ENCODE data around the gene CASKIN2. TPM values are rescaled to one million over a fixed set of nuclear protein-coding genes. Genes with fewer than 3 reads are reported as not detected.
"Not testable (repeated sequence)": the region's sequence is repeated elsewhere in the genome, so short reads cannot be mapped to it uniquely, and the experiment has no call there.

The CASKIN2 gene
- total RNA-seq, 1 experiment from 2014 or later: 7.4 TPM

DNA sequence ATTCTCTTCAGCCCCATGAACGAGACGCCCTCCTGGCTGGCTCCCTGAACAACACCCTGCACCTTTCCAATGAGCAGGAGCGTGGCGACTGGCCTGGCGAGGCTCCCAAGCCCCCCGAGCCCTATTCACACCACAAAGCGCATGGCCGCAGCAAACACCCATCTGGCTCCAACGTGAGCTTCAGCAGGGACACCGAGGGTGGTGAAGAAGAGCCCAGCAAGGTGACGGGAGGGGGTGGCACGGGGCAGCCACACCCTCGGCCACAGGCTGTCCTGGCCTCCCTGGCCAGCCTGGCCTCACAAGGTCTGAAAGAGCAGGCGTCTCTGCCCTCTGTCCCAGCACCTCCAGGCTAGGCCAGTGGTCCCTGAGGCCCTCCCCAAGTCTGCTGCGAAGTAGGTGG is 23.7 kb downstream of the CASKIN2 start:
- no peak for DNase-seq (ENCODE audit: low read depth)

DNA sequence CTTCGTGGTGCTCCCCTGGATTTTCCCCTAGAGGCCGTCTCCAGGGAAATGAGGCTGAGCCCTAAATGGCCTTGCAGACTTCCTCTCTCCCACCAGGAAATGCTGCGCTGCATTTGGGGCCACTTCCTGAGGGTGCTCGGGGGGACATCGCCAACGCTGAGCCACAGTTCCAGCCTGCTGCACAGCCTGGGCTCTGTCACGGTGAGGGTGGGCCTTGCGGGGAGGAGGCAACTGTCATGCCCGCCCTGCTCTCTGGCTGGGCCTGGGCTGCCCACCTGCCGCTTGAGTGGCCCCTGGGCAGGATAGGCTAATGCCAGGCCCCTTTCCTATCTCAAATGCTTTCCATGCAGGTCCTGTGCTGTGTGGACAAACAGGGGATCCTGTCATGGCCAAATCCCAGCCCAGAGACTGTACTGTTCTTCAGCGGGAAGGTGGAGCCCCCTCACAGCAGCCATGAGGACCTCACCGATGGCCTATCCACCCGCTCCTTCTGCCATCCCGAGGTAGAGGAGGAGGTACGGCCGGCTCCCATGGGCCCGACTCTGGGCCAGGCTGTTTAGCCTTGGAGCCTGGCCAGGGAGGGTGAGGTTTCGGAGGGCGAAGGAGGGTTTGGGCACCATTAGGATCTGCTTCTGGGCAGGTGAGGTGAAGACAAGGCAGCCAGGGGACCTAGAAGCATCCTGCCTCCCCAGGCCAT is 24.2 kb downstream of the CASKIN2 start:
- DNase-seq (ENCODE audit: low read depth): no peak

DNA sequence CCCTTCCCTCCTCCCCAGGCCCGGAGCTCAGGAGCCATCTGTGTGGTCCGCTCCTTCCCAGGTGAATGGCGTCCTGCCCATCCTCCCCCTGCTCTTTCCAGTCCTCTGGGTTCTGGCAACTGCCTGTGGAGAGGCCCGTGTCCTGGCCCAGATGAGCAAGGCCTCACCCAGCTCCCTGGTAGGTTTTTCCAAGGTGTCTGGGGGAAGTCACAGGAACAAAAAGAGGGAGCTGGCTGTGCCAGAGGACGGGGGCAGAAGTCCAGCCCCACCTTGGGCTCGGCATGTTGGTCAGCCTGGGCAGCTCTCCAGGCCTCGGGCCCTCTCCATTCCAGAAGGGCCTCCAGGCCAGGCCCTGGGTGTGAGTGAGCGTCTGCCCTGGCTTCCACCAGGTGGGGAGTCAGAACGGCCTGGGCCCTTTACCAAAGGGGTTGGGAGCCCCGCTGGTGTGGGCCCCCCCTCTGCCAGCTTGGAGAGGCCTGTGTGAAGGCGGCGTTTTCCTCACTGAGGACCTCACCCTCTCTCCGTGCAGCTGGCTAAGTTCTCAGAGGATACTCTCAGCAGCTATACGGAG is 25.1 kb downstream of the CASKIN2 start:
- DNase-seq (ENCODE audit: low read depth): no peak

DNA sequence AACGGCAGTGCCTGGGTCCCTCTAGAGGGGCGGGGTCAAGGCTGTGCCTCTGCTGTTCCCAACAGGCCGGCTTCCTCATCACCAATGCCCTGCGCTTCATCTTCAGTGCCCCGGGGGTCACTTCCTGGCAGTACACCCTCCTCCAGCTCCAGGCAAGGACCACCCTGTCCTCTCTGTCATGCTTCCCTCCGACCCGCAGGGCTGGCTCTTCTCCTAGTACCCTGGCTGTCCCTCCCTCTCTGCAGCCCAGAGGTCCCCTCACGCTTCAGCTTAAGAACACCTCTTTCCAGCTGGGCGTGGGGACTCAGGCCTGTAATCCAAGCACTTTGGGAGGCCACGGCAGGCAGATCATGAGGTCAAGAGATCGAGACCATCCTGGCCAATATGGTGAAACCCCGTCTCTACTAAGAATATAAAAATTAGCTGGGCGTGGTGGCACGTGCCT is 25.8 kb downstream of the CASKIN2 start:
- no peak for DNase-seq (ENCODE audit: low read depth)

DNA sequence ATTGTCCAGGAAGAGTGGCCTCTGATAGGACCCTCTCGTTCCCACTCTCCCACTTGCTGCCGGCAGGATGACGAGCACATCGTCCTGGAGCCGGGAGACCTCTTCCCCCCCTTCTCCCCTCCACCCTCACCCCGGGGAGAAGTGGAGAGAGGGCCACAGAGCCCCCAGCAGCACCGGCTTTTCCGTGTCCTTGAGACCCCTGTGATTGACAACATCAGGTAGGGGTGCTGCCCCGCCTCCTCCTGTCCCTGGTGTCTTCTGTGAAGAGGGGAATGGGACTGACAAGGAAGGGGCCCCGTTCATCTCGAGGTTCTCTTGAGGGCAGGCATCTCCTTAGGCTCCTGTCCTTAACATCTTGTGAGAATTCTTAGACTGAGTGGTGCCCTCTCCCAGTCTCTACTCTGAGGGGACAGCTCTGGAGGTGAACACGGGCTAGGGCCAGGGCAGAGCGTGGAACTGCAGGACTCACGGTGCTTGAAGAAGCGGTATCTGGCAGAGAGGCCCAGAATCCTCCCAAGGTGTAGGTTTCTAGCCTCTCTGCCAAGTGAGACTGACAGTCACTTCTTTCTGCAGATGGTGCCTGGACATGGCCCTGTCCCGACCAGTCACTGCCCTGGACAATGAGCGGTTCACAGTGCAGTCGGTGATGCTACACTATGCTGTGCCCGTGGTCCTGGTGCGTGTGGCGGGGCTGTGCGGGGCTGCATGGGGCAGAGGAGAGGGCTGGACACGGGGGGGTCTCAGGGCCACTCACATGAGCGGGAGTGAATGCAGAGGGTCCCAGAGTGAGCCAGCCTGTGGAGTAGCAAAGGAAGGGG is 26.4 kb downstream of the CASKIN2 start:
- no peak for DNase-seq (ENCODE audit: low read depth)

DNA sequence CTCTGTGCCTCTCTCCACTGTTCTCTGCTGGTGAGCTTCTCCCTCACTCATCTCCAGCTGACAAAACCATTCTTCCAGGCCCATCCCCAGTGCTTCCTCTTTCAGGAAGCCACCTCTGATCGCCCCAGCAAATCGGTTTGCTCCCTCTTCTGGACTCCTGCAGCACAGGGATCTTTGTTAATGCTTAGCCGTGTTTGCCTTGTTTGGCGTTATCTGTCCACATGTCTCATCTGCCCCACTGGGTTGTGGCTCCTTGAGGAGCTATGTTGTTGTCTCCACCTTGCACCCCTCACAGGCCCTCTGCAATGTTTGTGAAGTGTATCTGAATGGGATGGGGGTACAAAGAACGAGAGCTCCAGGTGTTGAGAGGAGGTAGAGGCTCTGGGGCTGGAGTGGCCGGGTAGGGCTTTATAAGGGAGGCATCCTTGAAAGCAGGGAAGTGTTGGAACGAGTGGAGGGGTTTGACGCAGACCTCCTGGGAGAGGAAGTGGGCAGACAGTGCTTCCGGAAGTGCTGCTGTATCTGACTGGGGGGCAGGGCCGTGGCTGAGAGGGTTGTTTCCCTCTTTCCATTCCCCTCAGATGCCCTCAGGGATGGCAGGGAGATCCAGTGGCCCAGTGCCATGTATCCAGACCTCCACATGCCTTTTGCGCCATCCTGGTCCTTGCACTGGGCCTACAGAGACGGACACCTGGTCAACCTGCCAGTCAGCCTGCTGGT is 27.8 kb downstream of the CASKIN2 start:
- DNase-seq (ENCODE audit: low read depth): peak; percentile 54

DNA sequence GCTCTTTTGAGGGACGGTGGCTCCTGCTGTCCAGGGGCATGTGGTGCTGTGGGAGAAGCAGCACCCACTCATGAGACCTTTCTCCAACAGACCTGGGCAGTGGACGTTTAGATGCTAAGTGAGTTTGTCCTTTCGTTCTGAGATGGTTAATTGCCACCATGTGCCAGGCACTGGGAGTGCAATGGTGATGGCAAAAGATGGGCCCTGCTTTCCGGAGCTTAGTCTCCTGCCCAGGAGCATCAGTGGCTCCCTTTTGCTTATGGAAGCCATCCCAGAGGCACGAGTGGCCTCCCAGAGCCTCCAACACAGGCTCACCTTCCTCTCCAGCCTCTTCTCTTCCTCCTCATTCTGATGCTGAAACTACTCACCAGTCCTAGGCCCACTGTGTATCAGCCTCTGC is 28.4 kb downstream of the CASKIN2 start:
- DNase-seq (ENCODE audit: low read depth): no peak

DNA sequence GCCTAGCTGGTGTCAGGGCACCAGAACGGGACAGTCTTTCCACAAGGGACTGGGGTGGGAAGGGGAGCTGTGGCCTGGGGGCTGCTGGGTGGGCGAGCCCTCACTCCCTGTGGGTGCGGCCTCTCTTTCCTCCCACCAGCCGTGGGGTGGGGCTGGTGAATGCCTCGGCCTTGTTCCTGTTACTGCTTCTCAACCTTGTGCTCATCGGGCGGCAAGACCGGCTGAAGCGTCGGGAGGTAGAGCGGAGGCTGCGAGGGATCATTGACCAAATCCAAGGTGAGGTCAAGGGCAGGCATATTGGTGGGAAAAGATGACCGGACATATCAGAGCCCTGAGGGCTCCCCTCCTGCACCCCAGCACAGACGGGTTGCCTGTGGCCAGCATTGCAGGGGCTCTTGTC is 29.2 kb downstream of the CASKIN2 start:
- no peak for DNase-seq (ENCODE audit: low read depth)

DNA sequence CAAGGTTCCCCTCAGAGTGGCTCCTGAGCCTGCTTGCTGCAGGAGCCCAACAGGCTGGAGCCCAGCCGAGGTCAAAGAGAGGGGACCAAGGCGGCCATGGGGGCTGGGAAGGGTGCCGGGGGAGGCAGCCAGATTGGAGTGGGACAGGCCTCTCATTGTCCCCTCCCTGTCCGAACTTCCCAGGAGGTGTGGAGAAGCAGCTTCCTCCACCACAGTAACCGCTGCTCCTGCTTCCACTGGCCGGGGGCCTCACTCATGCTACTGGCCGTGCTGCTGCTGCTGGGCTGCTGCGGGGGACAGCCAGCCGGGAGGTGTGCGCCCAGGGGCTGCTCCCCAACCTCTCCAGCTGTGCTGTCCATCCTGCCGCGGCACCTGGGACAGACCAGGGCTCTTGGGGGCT is 29.6 kb downstream of the CASKIN2 start:
- no peak for DNase-seq (ENCODE audit: low read depth)

DNA sequence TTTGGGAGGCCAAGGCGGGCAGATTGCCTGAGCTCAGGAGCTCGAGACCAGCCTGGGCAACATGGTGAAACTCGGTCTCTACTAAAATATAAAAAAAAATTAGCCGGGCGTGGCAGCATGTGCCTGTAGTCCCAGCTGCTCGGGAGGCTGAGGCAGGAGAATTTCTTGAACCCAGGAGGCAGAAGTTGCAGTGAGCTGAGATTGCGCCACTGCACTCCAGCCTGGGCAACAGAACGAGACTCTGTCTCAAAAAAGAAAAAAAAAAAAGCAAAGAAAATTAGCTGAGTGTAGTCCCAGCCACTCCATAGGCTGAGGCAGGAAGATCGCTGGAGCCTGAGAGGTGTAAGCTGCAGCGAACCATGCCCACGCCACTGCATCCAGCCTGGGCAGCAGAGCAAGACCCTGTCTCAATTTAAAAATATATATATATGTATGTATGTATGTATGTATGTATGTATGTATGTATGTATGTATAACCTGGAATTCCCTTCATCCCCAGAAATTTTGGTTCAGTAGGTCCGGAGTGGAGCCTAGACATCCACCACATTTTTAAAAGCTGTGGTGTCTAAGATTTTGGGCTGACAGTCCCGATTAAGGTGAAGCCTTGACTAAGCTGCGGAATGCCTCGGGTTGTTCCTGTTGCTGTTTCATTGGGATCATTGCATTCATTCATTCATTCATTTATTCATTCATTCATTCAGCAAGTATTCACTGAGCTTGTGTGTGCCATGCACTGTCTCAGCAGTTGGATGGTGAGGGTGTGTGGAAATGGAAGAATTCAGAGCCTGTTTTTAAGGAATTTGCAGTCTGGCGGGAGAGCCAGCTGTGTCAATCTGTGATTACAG is 33.0 kb downstream of the CASKIN2 start:
- DNase-seq (ENCODE audit: low read depth): no peak

DNA sequence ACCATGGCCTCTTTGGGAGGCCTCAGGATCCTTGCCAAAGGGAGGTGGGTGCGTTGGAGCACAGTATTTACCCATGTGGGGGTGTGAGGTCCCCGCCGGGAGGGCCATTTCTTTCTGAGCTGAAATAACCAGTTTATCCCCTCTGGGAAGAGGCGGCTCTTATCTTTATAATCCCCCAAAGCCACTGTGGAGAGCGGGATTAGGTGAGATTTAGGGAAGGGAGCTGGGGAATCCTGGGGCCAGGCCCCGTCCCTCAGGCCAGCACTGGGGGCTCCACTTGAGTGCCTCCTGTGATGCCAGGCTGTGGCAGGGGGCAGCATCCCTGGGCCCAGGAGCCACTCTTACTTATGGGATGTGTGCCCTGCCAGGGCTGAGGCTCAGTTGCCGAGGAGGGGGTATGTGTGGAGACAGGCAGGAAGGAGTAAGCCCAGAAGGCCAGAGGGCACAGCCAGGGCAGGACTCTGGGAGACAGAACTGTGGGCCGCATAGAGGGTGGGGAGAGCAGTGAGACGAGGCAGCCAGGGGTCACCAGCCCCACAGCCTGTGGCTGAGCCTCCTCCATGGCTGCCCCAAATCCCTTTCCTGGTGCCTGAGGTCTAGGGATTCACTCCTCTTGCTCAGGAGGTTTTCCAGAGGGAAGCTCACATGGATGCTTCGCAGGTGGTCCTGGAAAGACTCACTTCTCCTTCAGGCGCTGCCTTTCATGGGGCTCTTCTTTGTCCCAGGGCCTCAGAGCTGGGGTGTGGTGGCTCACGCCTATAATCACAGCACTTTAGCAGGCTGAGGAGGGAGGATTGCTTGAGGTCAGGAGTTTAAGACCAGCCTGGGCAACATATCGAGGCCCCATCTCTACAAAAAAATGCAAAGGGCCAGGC is 33.9 kb downstream of the CASKIN2 start:
- no peak for DNase-seq (ENCODE audit: low read depth)

DNA sequence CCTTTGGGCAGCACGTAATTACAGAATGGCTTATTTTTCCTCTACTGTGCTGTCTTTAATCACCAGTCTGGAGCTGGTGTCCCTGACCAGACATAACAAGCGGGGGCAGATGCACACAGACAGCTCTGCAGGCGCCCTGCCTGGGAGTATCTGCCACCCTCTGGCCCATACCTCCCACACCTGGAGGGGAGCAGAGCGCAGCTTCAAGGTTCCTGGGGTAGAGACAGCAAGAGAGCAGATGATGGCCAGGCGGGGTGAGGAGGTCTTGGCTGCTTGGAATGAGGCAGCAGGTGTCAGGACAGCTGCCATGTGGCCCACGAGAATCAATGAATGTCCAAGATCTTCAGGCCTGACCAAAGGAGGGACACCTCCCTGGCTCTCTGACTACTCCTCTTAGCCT is 35.1 kb downstream of the CASKIN2 start:
- DNase-seq (ENCODE audit: low read depth): no peak

DNA sequence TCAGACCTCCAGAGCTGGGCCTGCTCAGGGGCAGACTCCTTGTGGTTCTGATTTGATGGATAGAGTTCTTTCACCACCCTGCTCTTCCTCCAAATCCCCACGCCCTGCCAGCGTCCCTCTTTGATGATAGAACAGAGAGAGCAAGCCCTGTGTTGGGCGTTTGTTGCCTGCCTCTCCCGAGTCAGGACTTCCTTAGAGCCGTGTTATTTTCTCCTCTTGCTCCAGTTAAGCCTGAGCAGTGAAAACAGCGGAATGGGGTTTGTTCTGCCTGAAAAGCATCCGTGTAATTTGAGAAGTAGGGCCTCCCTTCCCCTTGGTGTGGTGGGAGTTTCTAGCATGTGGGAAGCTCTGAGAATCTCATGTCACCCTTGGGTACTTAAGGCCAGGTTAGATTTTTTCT is 36.8 kb downstream of the CASKIN2 start:
- DNase-seq (ENCODE audit: low read depth): no peak

DNA sequence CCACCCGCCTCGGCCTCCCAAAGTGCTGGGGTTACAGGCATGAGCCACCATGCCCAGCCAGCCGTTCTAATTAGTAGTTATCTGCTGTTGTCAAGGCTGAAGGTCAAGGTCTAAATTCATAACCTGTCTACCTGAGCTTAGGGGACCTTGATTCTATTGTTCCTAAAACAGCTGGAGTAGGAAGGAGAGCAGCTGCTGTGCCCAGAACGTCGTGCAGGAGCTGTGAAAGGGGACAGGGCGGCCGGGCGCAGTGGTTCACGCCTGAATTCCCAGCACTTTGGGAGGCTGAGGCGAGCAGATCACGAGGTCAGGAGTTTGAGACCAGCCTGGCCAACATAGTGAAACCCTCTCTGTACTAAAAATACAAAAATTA is 37.9 kb downstream of the CASKIN2 start:
- DNase-seq (ENCODE audit: low read depth): not testable (repeated sequence)

DNA sequence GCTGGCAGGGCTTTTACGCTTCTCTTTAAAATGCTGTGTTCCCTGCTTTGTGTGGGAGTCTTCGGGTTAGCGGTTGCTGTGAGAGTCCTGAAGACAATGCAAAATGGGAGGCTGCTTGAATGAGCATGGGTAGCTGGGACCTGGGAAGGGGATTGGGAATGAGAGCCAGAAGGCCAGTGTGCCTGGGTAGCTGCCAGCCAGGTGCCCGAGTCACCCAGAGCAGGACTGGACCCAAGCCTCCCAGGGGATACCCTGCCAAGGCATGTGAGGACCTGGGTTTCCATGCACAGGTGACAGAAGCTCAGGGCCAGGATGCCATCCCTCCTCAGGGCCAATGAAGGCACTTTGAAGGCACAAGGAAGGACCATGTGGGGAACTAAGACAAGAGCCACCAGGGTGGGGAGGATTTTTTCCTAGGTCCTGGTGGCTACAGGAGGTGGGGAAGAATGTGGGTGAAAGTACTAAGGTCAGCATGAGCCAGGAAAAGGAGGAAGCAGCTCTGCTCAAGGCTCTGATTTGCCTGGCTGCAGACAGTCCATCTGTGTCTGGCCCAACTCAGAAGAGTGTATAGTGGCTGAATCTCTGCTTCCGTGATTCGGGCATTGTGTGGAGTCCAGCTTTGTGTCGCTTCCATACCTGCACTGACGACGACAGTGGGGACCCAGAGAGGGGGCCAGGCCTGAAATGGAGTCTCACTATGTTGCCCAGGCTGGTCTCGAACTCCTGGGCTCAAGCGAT is 38.4 kb downstream of the CASKIN2 start:
- DNase-seq (ENCODE audit: low read depth): no peak

DNA sequence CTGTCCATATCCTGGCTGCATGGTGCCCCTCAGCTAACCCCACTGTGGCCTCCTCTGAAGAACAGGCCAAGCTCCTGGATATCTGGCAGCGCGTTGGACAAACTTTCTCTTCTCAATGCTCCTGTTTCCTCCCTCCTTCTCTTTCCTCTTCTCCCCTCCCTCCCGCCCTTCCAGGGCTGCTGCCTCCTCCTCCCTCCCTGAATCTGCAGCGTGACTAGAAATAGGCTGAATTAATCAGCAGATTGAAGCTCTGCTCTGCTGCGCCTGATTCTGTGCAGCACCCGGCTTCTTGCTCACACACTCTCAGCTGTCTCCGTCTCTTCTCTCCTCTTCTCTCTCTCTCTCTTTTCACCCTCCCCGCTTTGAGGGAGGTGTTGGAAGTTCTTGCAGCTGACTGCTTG is 39.1 kb downstream of the CASKIN2 start:
- no peak for DNase-seq (ENCODE audit: low read depth)

DNA sequence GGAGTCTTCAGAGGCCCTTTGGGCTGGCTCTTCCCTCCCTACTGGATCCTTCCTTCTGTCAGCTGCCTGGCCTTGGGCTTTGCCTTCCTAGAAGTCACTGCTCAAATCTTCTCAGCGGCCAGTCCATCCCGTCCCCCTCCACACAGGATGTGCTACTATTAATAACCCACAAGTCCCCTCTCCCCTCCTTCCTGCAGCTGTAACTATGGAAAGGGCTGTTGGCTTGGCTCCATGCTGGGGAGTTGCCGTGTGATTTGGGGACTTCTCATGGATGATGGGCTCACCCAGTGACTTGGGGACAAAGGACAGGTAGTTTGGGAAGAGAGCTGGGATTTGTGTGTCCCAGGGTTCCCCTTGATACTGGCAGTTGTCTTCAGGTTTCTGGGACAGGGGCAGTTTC is 39.5 kb downstream of the CASKIN2 start:
- DNase-seq (ENCODE audit: low read depth): no peak

DNA sequence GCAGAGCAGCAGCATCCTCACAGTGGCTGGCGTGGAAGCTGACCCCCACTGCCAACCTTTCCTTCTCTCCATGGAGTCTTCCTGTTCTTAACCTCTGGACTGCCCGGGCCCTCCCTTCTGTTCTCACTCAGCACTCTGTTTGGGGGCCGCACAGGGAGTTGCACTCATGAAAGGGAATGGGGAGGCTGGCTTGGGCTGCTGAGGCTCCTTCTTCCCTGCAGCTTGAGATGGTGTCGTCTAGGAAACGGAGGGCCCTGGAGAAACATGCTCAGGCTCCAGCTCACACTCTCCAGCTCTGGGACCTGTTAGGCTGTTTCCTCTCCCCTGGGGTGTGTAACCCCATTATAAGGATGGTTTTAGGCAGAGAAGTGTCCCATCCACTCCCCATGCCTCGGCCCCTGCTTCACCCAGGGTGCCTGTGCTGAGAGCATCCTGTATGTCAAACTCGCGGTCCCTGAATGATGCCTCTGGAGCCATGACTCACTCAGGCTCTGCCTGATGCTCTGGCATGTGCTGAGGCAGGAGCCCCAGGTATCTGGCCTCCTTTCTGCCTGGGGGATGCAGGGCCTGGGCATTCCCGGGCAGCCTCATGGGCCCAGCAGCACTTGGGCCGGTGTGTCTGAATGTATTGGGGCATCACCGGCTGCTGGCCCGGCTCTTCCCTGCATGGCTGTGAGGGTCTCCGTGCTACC is 40.0 kb downstream of the CASKIN2 start:
- no peak for DNase-seq (ENCODE audit: low read depth)

DNA sequence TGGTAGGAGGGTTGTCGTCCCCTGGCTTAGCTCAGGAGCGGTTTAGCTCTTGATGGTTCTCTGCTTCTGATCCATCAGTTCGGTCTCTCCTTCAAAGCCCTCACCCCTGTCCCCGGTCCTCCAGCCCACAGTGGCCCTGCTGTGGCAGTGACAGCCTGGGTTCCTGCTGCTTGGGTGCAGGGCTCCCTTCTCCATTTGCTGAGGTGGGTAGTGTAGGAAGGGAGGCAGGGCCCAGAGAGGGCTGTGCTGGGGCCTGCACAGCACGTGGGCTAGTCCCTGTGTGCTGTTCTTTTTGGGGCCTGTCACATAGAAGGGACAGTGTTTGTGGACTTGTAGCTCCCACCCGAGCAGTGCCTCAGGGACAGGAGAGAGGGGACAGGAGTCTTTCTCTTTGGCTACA is 40.6 kb downstream of the CASKIN2 start:
- DNase-seq (ENCODE audit: low read depth): no peak

Measured in HT1080 (cell line).